Activated T-cell treated with anti-CD3 and anti-CD28 coated beads for 48 hours (primary cell): ENCODE data around the gene OVCH2.
A peak's percentile ranks its signal among the peaks of the same experiment; 100 is the strongest.
"Not testable (repeated sequence)": the region's sequence is repeated elsewhere in the genome, so short reads cannot be mapped to it uniquely, and the experiment has no call there.

Experiments
- DNase-seq: peaks from one replicate; pipeline ENCODE4 v3.0.0-alpha.2; 2020; ENCODE audit warnings: low read depth

Gene OVCH2

DNA sequence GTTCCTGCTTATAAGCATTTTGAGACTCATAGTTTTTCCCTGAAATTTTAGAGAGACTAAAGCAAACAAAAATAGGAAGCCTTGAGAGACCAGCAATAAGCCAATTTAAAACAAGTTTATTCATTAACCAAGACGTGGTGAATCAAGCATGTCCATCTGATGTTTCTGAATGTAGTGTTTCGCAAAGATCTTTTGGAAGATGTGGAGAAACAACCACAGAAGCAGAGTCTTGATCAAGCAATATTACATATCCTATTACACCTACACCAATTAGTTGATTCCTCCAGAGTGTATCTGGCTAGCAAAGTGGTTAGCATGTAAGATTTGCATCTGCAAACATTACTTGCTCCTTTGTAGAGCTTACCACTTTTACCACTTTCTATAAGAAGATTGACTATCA is at the start of gene OVCH2:
OVCH2 (minus strand) TSS at position 101 of the 400 bp plus-strand sequence; CDS start at position 18, 83 bp downstream.
- DNase-seq: no peak

GRCh38 chr11:7749456-7749855 is 43.2 kb upstream of the OVCH2 start:
- DNase-seq: no peak

GRCh38 chr11:7734767-7735166 is 28.5 kb upstream of the OVCH2 start:
- not testable (repeated sequence) for DNase-seq

GRCh38 chr11:7714786-7715185 is 8.5 kb upstream of the OVCH2 start:
- no peak for DNase-seq

- no peak for DNase-seq
Measured at GRCh38 chr11:7703740-7704139, 2.5 kb downstream of the OVCH2 start.

DNA sequence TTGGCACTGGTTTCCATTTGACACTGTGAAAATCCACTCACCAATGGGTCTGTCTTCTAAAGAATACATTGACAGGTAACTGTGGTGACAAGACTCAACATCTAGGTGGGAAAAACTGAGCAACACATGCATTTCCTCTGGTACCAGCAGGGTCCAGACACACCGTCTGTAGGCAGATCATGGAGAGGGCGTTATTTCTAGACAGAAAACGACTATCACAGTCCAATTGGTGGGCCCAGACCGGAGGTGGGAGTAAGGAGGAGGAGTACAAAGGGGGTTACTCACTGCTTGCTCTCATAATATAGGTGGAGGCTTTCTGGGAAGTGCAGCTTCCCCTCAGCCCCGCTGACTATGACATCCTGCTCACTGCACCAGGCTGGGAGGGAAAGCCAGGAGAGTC is 9.9 kb downstream of the OVCH2 start:
- DNase-seq: peak; percentile 2

DNA sequence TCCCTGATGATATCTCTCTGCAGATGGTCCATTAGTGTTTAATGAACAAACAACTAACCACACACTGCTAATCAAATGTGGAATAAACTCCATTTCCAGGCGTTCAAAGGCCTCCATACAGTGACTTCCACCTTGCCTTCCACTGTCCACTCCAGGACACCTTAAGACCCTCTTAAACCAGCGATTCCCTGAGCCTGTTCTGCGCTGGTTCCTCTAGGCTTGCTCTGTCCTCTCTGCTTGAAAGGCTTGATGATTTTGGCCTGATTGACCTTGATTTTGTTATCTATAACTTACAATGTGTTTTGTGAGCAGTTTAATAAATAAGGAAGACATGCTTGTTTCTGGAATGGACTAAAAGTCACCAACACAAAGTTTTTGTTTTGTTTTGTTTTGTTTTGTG is 12.0 kb downstream of the OVCH2 start:
- DNase-seq: no peak

GRCh38 chr11:7692426-7692825 is 13.9 kb downstream of the OVCH2 start:
- no peak for DNase-seq

DNA sequence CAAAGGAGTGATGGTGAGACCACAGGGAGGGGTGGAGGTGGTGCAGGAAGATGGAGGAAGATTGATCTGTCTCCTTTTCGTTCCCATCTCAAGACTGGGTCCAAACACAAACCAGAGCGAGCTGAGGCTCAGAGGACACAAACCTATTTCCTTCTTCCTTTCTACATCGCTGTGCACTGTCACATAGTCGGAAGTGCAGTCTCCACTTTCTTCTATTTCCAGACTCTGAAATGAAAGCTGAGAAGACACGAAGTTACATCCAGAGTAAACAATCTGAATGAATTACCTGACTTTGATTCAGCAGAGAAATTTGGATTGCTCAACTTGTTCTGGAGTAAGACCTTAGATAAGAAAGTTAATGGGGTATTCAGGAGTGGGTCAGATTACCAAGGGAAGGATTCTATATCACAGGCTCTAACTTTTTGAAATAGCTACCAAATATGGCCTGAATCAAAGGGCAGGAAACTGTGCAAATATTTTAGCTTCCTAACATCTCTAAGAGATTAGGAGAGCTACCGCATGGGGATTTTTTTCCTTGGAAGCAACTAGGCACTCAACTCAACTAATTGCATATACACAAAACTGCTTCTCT is 14.4 kb downstream of the OVCH2 start:
- DNase-seq: no peak

DNA sequence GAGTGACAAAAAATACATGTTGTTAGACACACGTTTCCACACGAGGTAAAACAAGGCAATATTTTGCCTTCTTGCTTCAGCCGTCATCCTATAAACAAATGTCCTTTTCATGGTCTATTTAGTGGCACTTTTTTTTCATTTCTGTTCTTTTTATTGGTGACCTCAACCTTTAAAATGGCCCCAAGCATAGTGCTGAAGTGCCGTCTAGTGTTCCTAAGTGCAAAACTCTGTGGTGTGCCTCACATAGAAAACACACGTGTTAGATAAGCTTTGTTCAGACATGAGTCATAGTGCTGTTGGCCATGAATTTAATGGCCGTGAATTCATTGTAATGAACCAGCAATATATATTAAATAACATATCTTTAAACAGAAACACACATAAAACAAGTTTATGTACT is 15.6 kb downstream of the OVCH2 start:
- DNase-seq: no peak

DNA sequence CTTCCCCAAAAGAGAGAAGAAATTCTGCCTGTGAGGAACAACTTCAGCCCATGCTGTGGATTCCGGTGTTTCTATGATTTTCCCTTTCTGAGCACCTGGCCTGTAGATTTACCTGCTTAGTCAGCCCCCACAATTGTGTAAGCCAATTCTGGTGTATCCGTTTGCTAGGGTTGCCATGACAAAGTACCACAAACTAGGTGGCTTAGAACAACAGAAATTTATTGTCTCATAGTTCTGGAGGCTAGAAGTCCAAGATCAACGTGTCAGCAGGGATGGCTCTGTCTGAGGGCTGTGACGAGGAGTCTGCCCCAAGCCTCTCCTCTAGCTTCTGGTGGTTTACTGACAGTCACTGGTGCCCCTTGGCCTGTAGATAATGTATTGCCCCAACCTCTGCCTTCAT is 17.0 kb downstream of the OVCH2 start:
- no peak for DNase-seq

DNA sequence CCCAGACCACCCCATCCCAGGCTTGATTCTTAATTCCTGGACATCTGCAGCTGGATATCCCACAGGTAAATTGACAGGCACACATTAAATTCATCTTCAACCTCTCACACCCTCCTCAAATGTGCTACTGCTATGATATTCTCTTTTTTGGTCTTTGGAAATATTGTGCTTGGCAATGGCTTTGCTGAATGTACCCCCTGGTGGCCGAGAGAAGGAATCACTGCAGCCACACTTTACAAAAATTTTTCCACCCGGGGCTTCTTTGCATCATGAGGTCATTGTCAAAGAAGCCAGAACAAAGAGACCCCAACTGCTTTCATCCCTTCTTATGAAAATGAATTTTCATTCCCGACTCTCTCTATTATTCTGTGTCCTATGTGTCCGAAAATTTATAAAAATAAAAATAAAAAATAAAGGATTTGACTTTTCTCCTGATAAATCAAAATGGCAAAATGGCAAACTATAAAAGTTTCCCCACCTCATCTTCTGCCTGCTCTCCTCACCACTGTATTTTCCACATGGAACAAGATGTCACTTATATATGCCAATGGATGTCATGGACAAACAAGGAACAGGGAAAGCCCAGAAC is 17.9 kb downstream of the OVCH2 start:
- no peak for DNase-seq

- DNase-seq: no peak
Measured at GRCh38 chr11:7687386-7687785, 18.9 kb downstream of the OVCH2 start.

DNA sequence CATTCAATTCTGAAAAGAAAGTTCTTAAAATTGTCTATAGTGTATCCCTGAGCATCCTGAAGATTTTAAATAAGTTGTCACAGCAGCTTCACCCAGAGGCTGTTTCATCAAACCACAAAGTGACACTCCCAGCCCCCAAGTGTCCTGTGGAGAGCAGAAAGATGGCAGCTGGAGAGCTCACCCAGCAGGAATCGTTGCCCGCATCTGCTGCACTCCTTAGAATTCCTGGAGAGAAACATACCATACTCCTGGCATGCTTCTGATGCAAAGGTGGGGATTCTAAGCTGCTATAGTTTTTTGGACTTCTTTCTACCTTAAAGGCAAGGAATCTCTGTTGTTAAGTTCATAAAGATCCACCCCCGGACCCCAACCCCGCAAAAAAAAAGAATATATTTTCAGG is 19.5 kb downstream of the OVCH2 start:
- DNase-seq: no peak

DNA sequence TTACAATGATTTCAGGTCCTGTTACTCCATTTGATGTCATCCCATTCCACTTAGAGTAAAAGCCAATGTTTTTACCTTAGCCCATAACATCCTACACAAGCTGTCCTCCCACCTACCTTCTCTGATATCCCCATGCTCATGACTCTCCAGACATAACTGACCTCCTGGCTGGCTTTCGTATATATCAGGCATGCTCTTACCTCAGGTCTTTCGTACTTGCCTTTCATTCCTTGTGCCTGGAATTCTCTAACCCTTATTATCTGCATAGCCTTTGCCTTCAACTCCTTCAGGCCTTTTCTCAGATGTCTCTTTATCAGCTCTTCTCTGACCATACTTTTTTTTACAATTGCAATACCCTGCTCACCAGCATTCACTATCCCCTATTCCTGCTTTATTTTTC is 22.7 kb downstream of the OVCH2 start:
- no peak for DNase-seq

DNA sequence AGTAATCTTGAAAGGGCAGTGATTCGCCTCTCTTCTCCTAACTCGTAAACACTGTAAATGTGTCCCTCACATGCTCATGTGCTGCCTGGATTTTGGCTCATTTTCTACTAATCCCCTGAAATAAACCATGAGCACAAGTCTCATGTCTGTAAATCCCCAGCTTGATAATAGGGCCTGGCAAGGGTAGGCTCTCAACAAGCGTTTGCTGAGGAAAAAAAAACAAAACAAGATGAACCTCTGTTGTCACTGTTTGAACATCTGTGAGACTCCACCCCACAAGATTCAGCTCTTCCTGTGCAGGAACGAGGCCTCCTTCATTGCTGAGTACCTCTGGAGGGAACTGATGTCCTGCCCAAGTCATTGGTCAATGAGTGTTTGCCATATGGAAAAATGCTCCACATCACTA is 28.5 kb downstream of the OVCH2 start:
- no peak for DNase-seq

DNA sequence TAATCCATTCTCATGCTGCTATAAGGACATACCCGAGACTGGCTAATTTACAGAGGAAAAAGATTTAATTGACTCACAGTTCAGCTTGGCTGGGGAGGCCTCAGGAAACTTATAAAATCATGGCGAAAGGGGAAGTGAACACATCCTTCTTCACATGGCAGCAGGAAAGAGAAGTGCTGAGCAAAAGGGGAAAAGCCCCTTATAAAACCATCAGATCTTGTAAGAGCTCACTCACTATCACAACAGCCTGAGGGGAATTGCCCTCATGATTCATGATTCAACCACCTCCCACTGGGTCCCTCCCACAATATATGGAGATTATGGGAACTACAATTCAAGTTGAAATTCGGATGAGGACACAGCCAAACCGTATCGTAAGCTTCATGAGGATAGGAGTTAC is 29.2 kb downstream of the OVCH2 start:
- no peak for DNase-seq

GRCh38 chr11:7675631-7676030 is 30.6 kb downstream of the OVCH2 start:
- DNase-seq: no peak

GRCh38 chr11:7673724-7674434 is 32.4 kb downstream of the OVCH2 start:
- DNase-seq: no peak

GRCh38 chr11:7672960-7673723 is 33.1 kb downstream of the OVCH2 start, which contains the start of gene CYB5R2:
Gene CYB5R2, minus strand, starts transcription at chr11:7673500. Its CDS starts 675 bp downstream, at chr11:7672825.
- no peak for DNase-seq

GRCh38 chr11:7672276-7672959 is 33.9 kb downstream of the OVCH2 start:
- no peak for DNase-seq
